ENCODE measurements around the gene INPP5F. TPM values are rescaled to one million over a fixed set of nuclear protein-coding genes. Genes with fewer than 3 reads are reported as not detected.

INPP5F gene
- total and polyA plus RNA-seq, 8 donors, result 10.9 to 46.5 (median 40.5) TPM

DNA sequence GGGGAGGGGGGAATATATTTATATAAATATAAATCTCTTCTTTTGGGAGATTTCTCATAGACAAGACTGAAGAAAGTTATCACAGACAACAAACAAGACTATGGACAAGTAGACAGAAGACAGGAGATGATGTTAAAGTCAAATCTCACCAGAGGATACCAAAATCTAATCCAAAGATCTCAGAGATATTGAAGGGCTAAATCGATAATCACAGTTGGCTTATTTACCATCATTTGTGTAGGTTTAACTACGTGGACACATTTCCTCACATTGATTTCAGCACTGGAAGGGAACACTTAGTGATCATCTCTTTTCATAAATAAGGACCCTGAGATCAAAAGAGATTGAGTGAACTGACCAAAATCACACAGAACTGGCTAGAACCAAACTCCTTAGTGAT is 2.7 kb upstream of the INPP5F start:
- Histone ChIP-seq H3K4me1 (peaks cover 6 to 28% of the 10 kb centered on the region in 2 donors), H3K4me3 (no peak overlapping the region), H3K36me3 (no peaks in the 10 kb centered on the region), H3K27ac (no peak overlapping the region), H3K27me3 (no peaks in the 10 kb centered on the region), H3K9me3 (no peaks in the 10 kb centered on the region)
- intact Hi-C loops (cut with DNase I), result no loop called here
- ATAC-seq, result no peak
- TF ChIP-seq, protein P1, sequence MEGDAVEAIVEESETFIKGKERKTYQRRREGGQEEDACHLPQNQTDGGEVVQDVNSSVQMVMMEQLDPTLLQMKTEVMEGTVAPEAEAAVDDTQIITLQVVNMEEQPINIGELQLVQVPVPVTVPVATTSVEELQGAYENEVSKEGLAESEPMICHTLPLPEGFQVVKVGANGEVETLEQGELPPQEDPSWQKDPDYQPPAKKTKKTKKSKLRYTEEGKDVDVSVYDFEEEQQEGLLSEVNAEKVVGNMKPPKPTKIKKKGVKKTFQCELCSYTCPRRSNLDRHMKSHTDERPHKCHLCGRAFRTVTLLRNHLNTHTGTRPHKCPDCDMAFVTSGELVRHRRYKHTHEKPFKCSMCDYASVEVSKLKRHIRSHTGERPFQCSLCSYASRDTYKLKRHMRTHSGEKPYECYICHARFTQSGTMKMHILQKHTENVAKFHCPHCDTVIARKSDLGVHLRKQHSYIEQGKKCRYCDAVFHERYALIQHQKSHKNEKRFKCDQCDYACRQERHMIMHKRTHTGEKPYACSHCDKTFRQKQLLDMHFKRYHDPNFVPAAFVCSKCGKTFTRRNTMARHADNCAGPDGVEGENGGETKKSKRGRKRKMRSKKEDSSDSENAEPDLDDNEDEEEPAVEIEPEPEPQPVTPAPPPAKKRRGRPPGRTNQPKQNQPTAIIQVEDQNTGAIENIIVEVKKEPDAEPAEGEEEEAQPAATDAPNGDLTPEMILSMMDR (IDR thresholded peaks at IDR 0.05), result no peak
- DNase-seq, result no peak

DNA sequence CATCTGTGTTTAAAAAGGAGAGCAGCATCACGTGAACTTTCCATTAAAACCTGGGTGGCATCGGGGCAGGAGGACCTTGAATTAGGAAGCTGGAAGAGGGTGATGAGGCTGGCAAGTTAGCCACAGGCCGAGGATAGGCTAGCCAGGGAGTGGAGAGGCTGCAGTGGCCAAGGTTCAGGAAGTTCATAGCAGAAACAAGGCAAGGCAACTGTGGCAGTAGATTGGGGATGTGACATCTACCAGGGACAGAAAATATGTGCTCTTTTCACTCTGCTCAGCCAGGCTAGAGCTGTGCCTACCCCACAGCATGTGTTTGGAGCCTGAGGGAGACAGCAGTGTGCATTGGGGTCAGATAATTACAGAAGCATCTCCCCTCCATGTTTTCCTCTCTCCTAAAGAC is 2.2 kb upstream of the INPP5F start:
- no peaks in the 10 kb centered on the region for H3K27me3 ChIP-seq

DNA sequence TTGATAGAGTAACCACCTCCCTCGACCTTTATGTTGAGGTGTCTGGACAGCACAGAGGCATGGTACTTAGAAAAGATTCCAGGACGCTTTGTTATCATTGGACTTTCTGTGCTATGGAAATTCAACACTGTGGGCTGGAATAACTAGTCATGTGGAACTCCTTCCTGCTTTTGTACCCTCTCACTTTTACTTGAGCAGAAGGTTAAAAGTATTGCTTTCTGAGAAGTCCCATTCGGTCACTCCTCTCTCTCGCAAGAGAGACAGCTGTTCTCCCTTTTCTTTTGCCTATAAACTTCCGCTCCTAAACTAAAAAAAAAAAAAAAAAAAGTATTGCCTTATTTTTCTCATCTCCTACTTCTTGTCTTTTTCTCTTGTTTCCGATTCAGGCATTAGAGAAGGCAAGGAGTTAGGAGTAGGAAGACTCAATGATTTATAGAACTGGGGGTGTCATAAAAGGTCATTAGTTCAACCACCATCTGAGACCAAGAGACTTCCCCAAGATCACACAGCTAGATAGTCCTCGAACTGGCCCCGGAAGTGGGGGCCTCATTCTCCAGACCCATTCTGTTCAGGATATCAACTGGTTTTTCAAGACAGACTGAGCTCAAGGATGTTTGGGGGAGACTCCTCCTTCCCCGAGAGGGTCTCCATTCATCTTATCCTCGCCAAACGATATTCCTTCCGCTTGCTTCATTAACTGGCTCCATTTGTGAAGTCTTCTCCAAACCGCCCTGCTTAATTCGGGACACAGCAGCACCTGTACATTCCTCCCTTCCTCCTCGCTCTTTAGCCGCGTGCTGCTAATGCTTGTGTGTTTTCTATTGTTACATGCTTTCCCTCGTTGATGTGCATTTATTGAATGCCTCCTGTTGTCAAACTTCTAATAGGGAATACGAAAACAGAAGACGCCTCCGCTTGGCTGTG is 995 bp upstream of the INPP5F start:
- ATAC-seq (peak; percentile 13), DNase-seq (peak in 1 of 4 donors; percentile 37)
- H3K27ac ChIP-seq, result peak overlapping the region; percentile 91 to 96
- no peaks in the 10 kb centered on the region for H3K27me3 ChIP-seq
- intact Hi-C loops (cut with DNase I), result no loop called here
- H3K9me3 ChIP-seq, result no peaks in the 10 kb centered on the region
- H3K36me3 ChIP-seq, result no peaks in the 10 kb centered on the region
- TF ChIP-seq, protein P1 (IDR thresholded peaks at IDR 0.05), result no peak
- H3K4me1 ChIP-seq, result peaks cover 6 to 31% of the 10 kb centered on the region in 2 donors
- H3K4me3 ChIP-seq, result peak overlapping the region; percentile 69 to 71

More for the DNA sequence above, 2.2 kb upstream of the INPP5F start:
- H3K4me3 ChIP-seq, result no peak overlapping the region
- intact Hi-C loops (cut with DNase I), result no loop called here
- ATAC-seq (no peak), DNase-seq (no peak)
- no peak overlapping the region for H3K27ac ChIP-seq
- H3K36me3 ChIP-seq, result no peaks in the 10 kb centered on the region
- peaks cover 6 to 31% of the 10 kb centered on the region in 2 donors for H3K4me1 ChIP-seq
- TF ChIP-seq, protein P1 (IDR thresholded peaks at IDR 0.05), result no peak
- no peaks in the 10 kb centered on the region for H3K9me3 ChIP-seq

DNA sequence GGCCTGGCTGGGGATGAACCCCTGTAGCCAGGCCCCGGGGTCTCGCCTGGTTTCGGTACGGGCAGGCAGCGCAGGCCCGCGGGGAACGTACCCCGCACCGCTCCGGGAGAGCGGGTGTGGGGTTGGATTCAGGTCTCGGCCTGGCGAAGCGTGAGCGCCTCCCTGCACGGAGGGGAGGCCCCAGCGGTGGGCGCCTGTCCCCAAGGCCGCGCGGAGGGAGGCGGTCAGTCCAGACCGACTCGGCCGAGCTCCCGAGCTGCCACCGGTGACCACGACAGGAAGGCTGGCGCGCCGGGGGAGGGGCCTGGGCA is 378 bp upstream of the INPP5F start:
- H3K27ac ChIP-seq, result peak overlapping the region; percentile 91 to 96
- intact Hi-C loops (cut with DNase I), result no loop called here
- no peaks in the 10 kb centered on the region for H3K9me3 ChIP-seq
- ATAC-seq (no peak), DNase-seq (no peak)
- peak overlapping the region; percentile 69 to 71 for H3K4me3 ChIP-seq
- H3K27me3 ChIP-seq, result no peaks in the 10 kb centered on the region
- no peaks in the 10 kb centered on the region for H3K36me3 ChIP-seq
- TF ChIP-seq, protein P1 (IDR thresholded peaks at IDR 0.05), result no peak
- H3K4me1 ChIP-seq, result peaks cover 6 to 31% of the 10 kb centered on the region in 2 donors

DNA sequence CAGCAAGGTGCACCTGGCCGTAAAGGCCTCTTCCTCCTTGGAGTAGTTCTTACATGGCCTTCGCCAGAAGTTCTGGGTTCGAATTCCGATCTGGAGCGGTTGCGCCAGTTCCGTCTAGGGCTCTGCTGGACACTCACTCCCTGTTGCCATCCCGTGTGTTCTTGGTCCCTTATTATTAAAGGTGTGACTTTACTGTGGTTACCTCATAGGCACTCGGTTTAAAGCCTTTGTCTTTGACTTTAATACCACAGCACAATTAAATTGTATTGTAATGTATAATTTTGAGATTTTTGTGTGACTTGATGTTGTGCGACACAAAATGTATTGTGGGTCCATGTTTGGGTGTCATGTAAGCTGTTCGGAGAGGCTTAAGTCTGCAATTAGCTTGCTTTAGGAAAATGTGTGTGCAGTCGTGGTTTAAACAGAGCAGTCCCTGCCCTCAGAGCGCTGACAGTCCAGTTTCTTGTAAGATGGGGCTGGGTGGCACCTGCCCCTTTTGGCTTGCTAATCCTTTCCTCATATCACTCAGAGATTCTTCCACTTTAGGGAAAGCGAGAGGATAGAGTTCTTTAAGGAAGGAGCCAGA is 919 bp downstream of the INPP5F start:
- H3K27ac ChIP-seq, result peak overlapping the region; percentile 81 to 91
- TF ChIP-seq, protein P1 (IDR thresholded peaks at IDR 0.05), result no peak
- no peak for DNase-seq
- H3K9me3 ChIP-seq, result no peaks in the 10 kb centered on the region
- no peak for ATAC-seq
- no peaks in the 10 kb centered on the region for H3K36me3 ChIP-seq
- H3K27me3 ChIP-seq, result no peaks in the 10 kb centered on the region
- intact Hi-C loops (cut with DNase I), result no loop called here
- peak overlapping the region; percentile 69 to 71 for H3K4me3 ChIP-seq
- peaks cover 6 to 31% of the 10 kb centered on the region in 2 donors for H3K4me1 ChIP-seq
